MG63 (cell line): ENCODE results near the gene ANK3. TPM values are rescaled to one million over a fixed set of nuclear protein-coding genes. Genes with fewer than 3 reads are reported as not detected.

Source experiments
- DNase-seq: peaks from one replicate; pipeline ENCODE4 v3.0.0-alpha.2; 2020
- H3K27me3 ChIP-seq: fragments of 250-450 bp; sonication (Bioruptor Pico); 2 replicates; pipeline ENCODE4 v1.5.1; 2020; ENCODE audit warnings: mild to moderate bottlenecking, moderate library complexity
- H3K36me3 ChIP-seq: fragments of 250-450 bp; sonication (Bioruptor Pico); 2 replicates; pipeline ENCODE4 v1.5.1; 2020; ENCODE audit warnings: mild to moderate bottlenecking, moderate library complexity
- H3K4me3 ChIP-seq: fragments of 250-450 bp; sonication (Bioruptor Pico); 2 replicates; pipeline ENCODE4 v1.5.1; 2020; ENCODE audit warnings: mild to moderate bottlenecking, moderate library complexity
- H3K9me3 ChIP-seq: fragments of 250-450 bp; sonication (Bioruptor Pico); 2 replicates; pipeline ENCODE4 v1.5.1; 2020; ENCODE audit warnings: mild to moderate bottlenecking, moderate library complexity
- total RNA-seq: library from RNA; depleted of rRNA; stranded (reverse); fragments of >200 nt; shearing (Covaris generic); gene quantifications from 2 replicates; pipeline ENCODE4 v1.2.3, GENCODE V29; 2014; ENCODE audit warnings: low replicate concordance

Gene ANK3
- total RNA-seq, 1 experiment from 2014 or later: 1.7 TPM

DNA sequence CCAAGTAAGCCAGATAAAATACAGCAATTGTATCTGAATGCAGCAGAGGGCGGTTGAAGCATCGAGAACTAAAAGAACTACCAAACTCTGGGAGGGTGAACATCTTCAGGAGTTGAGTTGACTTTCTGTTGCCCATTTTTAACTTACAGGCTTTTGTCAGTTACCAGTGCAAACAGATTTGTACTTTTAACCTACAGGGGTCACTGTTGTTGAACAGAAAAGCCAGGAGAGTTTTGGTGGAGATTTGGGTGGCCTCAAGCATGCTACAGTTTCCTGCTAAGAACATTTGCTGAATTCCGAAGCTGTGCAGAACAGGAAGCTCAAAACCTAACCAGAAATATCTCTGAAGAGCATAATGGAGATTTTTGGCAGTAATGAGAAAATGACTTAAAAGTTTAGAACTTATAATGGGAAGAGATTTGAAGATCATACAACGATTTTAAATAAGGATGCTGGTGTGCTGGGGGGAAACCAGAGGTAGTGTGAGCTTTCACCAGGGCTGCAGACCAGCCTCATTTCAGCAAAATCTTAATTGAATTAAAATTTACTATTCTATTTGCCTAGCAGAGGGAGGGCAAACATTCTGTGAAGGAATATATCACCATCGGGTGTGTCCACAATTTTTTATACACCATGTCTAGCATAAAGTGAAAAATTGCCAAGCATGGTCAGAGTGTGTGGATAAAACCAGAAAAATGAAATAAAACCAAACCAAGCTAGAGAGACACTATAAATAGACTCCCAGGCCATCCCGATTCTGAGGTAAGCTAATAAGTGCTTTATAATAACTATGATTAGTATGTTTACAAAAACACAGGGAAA lies 274.7 kb downstream of the ANK3 start:
- H3K9me3 ChIP-seq: no peaks in the 10 kb centered on the region
- peak; percentile 6 for DNase-seq
- no peak overlapping the region for H3K4me3 ChIP-seq
- no peaks in the 10 kb centered on the region; the same call in 1 of the 2 replicates for H3K27me3 ChIP-seq
- no peaks in the 10 kb centered on the region for H3K36me3 ChIP-seq

DNA sequence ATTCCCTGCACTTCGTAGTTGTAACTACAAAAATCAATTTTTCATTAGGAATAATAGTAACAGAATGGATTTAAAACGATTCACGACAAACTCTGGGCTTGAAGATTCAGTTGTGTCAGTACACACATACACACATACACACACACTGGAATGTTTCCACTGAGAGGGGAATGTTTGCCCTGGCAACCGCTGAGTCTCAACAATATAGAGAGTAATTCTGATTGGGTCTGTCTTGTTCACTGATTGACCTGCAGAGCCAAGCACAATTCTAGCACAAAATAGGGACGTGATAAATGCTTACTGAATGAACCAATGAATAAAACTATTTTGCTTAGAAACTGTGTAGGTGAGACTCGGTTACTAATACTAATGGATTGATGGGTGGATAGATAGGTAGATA lies 278.9 kb downstream of the ANK3 start:
- no peaks in the 10 kb centered on the region; the same call in 1 of the 2 replicates for H3K27me3 ChIP-seq
- no peak overlapping the region for H3K4me3 ChIP-seq
- H3K36me3 ChIP-seq: no peaks in the 10 kb centered on the region
- no peaks in the 10 kb centered on the region for H3K9me3 ChIP-seq
- no peak for DNase-seq

DNA sequence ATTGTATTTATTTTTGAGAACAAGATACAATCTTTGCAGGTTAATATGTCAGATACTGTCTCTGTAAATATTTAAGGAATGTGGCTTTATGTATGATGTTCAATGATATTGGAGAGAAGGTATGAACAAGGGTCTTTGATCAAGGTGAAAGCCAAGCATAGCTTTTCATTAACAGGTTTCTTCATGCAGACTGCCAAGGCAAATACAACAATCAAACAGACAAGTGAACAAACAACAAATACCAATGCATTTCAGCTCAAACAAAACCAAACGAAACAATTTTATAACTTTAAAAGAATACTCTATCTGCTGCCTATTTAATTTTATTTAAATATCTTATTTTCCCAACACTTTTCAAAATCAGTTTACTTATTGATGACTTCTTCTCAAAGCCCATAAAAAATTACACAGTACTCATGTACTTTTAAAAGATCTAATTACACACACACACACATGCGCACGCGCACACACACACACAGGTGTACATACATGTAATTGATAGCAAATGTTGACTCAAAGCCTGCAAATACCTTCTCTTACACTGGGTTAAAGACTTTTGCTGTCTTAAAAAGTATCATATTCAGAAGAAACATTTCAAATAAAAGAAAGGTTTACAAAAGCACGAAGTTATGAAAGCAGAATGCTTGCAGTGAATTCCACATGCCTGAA lies 282.2 kb downstream of the ANK3 start:
- no peak overlapping the region for H3K4me3 ChIP-seq
- no peaks in the 10 kb centered on the region for H3K36me3 ChIP-seq
- H3K9me3 ChIP-seq: no peaks in the 10 kb centered on the region
- no peaks in the 10 kb centered on the region; the same call in 1 of the 2 replicates for H3K27me3 ChIP-seq
- no peak for DNase-seq

DNA sequence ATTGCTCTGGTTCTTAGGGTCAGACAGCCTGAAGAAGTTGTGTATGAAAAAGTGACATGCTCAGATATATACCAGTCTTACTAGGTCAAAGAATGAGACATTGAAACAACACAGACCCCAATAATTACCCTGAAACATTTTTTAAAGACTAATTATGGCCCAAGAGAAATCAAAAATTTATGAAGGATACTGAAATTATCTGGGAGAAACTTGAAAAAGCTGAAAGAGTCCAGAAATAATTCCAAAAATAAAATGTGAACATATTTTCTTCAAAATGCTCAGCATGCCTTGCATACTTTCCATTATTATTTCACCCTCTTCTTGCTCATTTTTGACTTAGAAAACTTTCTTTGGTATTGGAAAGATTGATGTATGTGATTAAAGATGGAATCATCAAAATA lies 284.4 kb downstream of the ANK3 start:
- no peak for DNase-seq
- no peaks in the 10 kb centered on the region for H3K36me3 ChIP-seq
- no peaks in the 10 kb centered on the region for H3K27me3 ChIP-seq
- H3K9me3 ChIP-seq: no peaks in the 10 kb centered on the region
- no peak overlapping the region for H3K4me3 ChIP-seq

DNA sequence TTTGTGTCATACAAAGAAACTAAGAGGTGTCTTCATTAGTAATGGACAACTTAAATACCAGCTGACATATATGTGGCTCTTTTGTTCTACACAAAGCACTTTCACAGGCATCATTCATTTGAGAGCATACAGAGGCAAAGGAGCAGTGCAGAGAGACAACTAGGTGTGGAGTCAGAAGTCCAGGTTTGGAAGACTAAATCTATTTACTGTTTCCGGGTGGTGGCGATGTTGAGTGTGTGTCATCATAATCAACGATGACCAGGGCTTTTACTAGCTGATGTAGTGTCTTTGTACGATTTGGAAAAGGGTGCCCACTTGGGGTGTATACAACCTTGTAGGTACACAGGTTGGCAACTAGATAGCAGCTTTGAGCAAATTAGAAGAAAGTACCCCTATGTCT lies 287.9 kb downstream of the ANK3 start:
- H3K9me3 ChIP-seq: no peaks in the 10 kb centered on the region

DNA sequence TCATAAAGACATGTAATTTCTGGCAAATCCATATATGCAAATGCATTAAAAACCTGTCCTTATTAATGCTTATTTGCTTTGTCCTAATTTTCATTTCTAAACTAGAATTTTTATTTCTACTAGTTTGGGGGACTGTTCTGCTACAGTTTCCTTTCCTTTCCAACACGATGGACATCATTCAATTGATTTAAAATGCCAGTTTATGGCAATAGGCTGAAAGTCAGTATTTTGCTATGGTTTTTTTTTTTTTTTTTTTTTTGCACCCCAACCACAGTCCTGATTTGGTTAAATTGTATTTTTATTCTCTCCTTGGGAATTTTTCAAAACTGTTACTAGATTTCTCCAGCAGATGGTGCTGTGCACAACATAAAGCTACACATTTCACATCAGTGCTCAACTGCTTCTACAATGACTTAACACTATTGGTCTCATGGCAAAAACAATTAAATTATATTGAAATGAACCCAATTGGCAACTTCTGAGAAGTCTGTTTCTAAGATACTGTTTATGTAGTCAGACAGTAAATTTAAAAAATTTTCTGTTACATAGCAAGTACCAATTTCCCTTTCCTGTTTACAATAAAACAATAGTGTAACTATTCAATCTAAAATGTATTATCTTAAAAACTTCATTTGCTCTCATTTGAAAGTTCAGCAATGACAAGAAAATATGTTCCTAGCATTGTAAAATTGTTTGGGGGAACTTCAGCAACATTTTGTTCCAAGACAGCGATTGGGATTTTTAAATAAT lies 289.5 kb downstream of the ANK3 start:
- no peaks in the 10 kb centered on the region for H3K36me3 ChIP-seq
- H3K27me3 ChIP-seq: no peaks in the 10 kb centered on the region
- H3K9me3 ChIP-seq: no peaks in the 10 kb centered on the region
- no peak for DNase-seq
- no peak overlapping the region for H3K4me3 ChIP-seq

More for the DNA sequence above, 287.9 kb downstream of the ANK3 start:
- Histone ChIP-seq H3K4me3 (no peak overlapping the region), H3K36me3 (no peaks in the 10 kb centered on the region), H3K27me3 (no peaks in the 10 kb centered on the region)
- no peak for DNase-seq

DNA sequence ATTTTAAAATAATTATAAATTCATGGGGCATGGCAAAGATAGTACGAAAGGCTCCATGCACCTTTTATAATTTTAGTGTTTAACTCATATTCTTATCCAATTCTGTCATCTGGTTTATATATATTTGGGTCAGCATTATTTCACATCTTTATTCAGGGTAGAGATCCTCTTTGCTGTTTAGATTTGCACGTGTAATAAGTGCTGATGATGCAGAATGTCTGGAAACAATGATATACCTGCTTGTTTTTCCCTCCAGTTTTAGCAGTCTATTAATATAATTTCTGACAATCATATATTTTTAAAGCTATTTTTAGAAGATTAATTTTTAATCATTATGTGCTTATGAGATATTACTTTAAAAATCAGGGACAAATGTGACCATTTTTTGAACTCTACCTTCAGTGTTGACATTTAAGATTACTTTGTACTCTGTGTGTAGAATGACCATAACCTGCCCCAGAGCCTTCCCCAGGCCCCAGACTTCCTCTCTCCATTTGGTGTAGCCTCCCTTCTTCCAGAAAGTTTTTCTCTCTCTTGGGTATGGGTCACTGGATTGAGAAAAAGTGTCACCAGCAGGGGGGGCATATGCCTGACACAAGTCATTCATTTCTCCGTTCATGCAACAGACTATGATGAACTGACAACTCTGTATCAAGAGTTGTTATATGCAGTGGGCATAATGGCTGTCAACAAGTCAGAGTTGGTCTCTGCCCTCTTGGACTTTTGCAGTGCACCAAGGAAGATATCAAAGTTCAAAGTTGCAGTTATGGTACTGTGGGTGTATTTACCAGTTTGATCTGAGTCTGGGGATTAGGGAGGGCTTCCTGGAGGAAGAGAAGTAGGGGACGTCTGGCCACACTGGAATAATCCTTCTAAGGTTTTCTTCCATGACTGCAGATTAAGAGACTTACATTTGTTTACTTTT lies 290.7 kb downstream of the ANK3 start:
- Histone ChIP-seq H3K36me3 (no peaks in the 10 kb centered on the region), H3K4me3 (no peak overlapping the region), H3K9me3 (no peaks in the 10 kb centered on the region), H3K27me3 (no peaks in the 10 kb centered on the region)
- no peak for DNase-seq

DNA sequence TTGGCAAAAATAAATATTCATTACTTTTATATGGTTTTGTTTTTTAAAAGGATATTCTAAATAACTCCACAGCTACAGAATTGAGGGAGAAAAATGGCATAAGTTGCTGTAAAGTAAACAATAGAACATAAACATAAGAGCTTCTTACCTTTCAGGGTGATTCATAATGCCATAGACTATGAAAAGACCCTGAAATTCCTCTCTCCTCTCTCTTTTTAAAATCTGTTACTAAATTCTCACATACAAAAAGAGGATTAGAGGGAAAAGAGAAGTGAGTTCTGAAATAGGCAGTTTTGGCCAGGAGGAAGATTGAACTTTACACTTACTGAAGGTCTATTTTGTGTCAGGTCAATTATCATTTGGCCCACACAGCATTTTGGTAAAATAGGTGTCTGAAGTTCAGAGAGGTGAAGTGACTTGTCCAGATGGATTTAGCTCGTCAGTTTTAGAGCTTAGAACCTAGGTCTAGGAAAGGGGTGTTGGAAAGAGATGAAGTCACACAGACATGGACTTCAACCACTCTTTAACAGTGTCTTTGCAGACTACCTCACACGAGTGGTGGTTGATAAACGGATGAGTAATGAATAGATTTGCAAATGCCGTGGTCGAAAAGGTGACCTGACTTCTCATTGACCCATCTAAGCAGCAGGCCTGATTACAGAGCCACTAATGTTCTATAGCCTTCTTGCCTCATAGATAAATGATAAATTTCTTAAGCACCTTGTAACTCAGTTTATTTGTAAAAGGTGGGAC lies 292.7 kb downstream of the ANK3 start:
- no peak for DNase-seq
- no peaks in the 10 kb centered on the region for H3K9me3 ChIP-seq
- H3K27me3 ChIP-seq: no peaks in the 10 kb centered on the region
- no peak overlapping the region for H3K4me3 ChIP-seq
- H3K36me3 ChIP-seq: no peaks in the 10 kb centered on the region

DNA sequence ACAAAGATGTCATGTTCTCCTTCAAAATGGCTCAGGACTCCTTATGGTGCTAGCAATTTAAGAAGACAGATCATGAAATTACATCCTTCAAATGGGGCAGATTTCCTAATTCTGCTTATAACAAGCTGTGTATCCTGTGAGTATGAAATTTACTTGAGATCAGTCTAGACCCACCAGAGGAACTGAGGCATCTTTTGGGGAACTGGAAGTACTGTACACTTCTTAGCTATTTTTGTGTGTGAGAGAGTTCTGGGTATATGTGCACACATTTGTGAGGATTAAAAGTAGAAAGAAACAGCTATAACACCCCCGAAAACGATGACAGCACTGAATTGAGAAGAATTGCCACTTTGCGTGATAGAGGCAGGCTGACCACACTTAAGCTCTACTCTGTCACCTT lies 296.4 kb downstream of the ANK3 start:
- Histone ChIP-seq H3K4me3 (no peak overlapping the region), H3K36me3 (no peaks in the 10 kb centered on the region), H3K27me3 (no peaks in the 10 kb centered on the region), H3K9me3 (no peaks in the 10 kb centered on the region)
- no peak for DNase-seq

DNA sequence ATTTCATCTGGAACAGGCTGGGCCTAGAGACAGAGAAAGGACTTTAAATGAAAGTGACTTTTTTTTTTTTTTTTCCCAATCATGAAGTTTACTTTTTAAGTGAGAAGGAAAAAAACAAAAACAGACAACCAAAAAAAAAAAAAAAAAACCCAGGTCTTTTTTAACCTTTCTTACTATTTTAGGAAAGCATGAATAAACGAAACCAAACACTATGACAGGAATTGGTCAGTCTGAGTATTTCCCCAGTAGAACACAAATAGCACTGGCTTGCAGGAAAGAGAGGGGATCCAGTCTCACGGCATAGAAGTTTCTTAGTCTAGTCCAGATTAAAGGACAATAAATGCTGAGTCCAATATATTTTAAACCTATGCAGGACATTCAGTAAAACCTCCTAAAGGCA lies 302.8 kb downstream of the ANK3 start:
- Histone ChIP-seq H3K9me3 (no peaks in the 10 kb centered on the region), H3K27me3 (no peaks in the 10 kb centered on the region)
- DNase-seq: no peak

DNA sequence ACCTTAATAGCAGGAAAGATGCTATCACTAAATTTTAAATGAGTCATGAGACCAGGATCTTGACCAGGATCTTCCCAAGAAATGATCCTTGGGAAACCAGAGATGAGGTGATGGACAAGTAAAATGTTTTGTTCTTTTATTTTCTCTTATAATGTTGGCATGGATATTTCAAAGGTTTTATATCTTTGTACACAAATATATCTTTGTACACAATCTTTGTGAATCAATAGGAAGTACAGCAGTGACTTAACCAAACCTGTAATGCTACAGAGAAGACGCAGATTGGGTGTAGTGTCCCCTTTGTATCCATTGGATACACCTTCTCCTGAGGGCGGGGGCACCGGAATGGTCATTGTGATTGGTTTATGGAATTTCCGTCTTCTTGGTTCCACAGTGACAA lies 303.3 kb downstream of the ANK3 start:
- Histone ChIP-seq H3K4me3 (no peak overlapping the region), H3K27me3 (no peaks in the 10 kb centered on the region), H3K9me3 (no peaks in the 10 kb centered on the region), H3K36me3 (no peaks in the 10 kb centered on the region)
- DNase-seq: no peak

More for the DNA sequence above, 302.8 kb downstream of the ANK3 start:
- no peaks in the 10 kb centered on the region for H3K36me3 ChIP-seq
- H3K4me3 ChIP-seq: no peak overlapping the region

DNA sequence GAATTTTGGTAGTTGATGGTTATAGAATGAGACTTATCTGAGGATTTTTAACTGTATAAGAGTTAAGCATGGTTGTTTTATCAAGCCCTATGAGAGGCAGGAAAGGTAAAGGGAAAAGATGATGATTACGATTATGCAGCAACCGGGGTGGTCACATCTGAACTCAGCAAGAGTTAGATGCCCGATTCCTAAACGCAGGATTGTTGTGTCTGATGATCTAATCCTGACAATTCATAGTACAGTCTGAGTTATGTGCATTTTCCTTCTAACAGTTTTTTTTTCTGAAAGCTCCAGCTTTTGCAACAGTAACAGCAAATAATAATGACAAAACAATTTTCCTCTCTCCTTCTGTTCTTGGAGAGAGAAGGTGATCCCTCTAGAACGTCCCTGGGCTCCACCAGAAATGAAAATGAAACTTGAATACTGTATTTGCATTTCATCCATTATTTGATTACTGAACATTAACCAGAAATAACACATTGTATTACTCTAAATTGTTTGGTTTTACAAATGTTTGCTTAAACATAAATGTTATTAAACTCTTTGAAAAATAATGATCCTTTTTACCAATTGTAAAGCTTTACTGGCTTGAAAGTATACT lies 306.8 kb downstream of the ANK3 start:
- Histone ChIP-seq H3K36me3 (no peaks in the 10 kb centered on the region), H3K9me3 (no peaks in the 10 kb centered on the region), H3K4me3 (peak overlapping the region; percentile 26), H3K27me3 (no peaks in the 10 kb centered on the region)
- DNase-seq: no peak

DNA sequence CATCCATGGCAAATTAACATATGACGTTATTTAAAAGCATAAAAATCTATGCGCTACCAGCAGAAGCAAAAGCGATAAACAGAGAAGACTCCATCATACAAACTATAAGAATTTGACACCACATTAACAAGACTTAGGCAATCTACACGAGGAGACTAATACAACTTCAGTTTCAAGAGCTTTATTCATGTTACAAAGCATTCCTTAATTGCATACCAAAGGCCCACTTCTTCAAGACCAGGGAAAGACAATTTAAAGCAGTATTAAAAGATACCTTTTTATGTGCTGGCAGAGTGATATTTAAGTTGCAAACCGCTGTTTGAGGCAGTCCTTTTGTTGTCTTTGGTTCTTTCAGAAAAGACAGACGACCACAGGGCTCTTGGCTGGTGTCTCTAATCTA lies 307.3 kb downstream of the ANK3 start:
- H3K36me3 ChIP-seq: no peaks in the 10 kb centered on the region
- H3K4me3 ChIP-seq: 0 out of 2 replicates have a peak overlapping the region, but pooled peaks have one; percentile 26
- H3K9me3 ChIP-seq: no peaks in the 10 kb centered on the region
- DNase-seq: no peak
- H3K27me3 ChIP-seq: no peaks in the 10 kb centered on the region

DNA sequence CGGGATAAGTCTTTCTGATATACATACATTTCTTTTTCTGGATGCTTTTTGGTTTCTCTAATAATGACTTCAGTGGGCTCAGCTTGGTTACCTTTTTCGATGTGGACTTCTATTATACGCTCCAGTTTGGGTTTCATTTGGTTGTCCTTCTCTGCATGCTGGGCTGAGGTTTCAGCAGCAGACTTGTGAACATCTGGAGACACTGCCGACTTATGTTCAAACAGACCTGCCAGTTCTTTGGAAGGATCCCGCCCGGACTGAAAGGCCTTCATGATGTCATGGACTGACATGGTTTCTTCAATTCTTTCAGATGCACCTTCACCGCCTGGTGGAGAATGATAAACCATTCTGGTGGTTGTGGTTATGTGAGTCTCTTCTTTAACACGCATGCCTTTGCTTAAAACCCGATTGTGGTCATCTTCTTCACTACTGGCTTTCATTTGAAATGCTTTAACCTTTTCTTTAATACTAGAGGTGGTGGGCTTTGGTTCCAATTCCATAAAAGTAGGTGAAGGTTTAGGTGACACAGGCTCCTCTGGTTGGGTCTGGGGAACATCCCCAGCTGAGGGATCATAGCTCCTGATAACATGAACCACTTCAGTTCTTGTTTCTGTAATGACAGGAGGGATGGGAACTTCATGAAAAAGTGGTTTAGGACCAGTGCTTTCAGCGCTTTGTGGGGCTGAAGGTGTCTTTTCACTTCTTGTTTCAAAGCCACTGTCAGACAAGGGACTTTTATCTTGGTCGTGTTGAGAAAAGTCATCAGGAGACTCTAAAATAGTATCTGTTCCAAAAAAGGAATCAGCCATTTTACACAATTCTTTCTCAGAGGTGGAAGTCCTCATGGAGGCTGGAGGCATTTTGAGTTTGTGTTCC lies 315.7 kb downstream of the ANK3 start:
- no peaks in the 10 kb centered on the region for H3K9me3 ChIP-seq
- no peak for DNase-seq
- H3K4me3 ChIP-seq: no peak overlapping the region
- no peaks in the 10 kb centered on the region for H3K36me3 ChIP-seq
- H3K27me3 ChIP-seq: peaks cover 3% of the 10 kb centered on the region

DNA sequence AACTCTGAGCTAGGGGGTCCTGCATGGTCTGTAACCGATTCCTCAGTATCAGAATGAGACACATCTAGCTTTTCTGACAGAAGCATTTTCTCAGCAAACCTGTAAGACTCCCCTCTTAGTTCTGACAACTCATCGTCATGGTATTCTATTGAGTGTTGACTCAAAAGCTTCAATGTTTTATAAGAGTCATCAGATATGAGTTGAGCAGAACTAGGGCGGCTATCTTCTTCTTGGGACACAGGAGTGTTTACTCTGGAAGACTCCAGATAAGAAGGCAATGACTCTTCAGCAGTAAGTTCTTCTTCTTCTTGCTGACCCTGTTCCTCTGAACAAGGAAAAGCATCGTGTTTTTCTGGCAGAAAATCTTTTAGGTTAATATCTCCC lies 316.3 kb downstream of the ANK3 start:
- H3K36me3 ChIP-seq: no peaks in the 10 kb centered on the region
- H3K27me3 ChIP-seq: peaks cover 3% of the 10 kb centered on the region
- no peaks in the 10 kb centered on the region for H3K9me3 ChIP-seq
- no peak overlapping the region for H3K4me3 ChIP-seq
- DNase-seq: no peak
